Stimulated activated CD4-positive, alpha-beta T cell treated with anti-CD3 and anti-CD28 coated beads, Interleukin-4, amount 100 ng/mL, for 48 hours (primary cell): ENCODE data around the gene MCF2L.
"Not testable (repeated sequence)": the region's sequence is repeated elsewhere in the genome, so short reads cannot be mapped to it uniquely, and the experiment has no call there.

Source experiments
- DNase-seq, 2 donors: peaks; one replicate each; pipeline ENCODE4 v3.0.0-alpha.2; 2020; ENCODE audit warnings: low read depth in 2 of 2

MCF2L gene

DNA sequence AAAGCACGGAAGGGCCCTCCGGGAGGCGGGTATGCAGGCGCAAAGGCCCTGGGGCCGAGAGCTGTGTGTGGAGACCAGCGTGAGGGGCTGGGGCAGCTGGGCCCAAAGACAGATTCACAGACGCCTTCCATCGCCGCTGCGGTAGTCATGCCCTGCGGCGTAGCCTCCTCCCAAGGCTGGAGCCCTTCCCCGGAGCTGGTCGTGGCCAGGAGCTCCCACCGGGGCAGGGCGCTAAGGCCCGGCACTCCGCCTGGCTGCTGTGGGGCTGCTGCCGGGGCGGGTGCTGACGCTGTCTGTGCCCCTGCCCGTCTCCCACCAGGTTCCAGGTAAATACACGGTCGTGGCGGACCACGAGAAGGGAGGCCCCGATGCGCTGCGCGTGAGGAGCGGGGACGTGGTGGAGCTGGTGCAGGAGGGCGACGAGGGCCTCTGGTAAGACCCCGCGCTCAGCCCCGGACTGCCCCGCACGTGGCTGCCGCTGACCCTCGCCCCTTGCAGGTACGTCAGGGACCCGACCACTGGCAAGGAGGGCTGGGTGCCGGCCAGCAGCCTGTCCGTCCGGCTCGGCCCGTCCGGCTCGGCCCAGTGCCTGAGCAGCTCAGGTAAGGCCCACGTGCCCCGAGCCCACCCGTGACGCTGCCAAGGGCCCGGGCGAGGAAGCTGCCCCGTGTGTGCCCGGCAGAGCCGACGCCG lies 127.2 kb downstream of the MCF2L start:
- no peak for DNase-seq

DNA sequence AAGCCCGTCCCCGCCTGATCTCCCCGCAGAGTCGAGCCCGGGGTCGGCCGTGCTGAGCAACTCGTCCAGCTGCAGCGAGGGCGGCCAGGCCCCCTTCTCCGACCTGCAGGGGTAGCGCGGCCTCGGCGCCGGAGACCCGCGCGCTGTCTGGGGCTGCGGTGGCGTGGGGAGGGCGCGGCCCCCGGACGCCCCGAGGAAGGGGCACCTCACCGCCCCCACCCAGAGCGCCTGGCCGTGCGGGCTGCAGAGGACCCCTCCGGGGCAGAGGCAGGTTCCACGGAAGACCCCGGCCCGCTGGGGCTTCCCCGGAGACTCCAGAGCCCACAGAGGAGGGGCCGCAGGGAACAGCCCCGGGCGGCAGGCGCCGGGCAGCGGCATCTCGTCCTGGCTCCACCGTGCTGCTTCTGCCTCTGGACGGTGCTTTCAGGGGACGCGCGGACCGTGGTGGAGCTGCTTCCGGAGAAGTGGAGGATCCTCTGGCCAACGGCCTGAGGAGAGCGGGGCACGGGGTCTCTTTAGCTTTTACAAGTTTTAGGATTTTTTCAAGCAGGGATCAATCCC lies 127.8 kb downstream of the MCF2L start:
- DNase-seq, result no peak

- no peak for DNase-seq
Measured at GRCh38 chr13:113097651-113098050, 128.6 kb downstream of the MCF2L start.

DNA sequence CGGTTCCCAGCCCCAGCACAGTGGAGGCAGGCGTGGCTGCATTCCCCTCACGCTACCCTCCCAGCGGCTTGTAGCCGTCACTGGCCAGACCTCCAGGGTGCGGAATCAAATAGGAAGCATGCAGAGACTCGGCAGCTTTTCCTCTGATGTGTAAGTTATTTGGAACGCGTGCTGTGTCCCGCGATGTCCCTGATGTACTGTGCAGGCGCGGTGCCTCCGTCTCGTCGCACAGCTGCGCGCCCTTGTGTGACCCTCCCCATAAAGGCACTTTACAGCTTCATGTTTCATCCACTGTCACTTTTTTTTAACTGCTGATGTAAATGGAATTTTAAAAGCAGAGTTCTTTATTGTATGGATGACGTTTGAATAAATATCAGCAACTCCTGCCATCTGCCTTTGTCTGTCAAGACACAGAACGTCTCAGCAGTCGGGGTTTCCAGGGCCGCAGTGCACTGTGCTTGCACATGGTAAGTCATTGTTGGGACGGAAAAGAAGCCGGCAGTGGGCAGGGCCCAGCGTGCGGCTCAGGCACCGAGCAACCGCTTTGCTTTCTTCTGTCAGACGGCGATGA lies 129.2 kb downstream of the MCF2L start:
- DNase-seq, result no peak

GRCh38 chr13:113099142-113099541 lies 130.1 kb downstream of the MCF2L start:
- DNase-seq, result no peak

DNA sequence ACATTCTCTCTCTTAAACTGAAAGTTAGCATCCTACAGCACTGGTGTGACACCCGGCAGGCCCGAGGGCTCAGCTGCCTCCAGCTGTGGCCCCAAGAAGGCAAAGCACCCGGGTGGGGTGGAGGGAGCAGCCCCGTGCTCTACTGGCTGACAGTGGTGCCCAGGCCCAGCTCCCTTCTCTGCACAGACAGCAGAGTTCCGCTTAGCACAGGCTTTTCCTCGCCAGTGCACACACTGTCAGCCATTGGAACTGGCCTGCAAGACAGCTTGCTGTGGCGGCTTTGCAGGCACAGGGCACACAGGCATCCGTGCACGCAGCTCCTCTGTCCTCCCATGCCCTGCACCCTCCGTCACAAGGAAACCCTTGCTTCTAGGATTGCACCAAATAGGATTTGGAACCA lies 133.3 kb downstream of the MCF2L start:
- DNase-seq, result not testable (repeated sequence)

DNA sequence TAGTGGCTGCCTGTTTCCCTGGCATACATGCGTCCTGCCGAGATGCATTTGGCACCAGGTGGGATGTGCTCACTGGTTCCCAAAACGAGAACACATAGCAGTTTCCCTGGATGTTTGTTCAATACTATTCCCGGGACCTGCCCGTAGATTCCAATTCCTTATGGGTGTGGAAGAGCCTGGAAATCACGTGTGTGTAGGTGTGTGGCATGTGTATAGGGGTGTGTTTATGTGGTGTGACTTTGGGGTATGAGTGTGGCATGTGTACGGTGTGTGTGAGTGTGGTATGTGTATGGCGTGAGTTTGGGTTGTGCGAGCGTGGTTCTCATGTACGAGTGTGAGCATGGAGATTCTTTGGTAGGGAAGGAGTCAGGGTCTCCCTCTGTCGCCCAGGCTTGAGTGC lies 133.7 kb downstream of the MCF2L start:
- DNase-seq, result no peak

DNA sequence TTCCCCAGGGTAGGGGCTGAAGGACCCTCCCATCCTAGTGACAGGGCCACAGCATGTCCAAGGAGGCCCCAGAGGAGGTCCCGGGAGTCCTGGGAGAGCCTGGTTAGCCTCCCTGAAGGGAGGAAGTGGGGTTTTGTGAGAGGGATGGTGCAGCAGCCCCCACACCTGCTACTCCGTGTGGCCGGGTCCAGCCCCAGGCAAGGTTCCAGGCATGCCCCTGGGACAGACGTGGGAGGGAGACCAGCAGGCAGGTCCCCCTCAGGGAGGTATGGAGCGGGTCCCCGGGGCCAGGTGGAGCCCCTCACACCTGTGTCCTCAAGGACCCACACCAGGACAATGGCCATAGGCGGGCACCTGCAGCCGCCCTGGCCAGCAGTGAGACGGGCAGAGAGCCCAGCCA lies 134.6 kb downstream of the MCF2L start:
- no peak for DNase-seq

DNA sequence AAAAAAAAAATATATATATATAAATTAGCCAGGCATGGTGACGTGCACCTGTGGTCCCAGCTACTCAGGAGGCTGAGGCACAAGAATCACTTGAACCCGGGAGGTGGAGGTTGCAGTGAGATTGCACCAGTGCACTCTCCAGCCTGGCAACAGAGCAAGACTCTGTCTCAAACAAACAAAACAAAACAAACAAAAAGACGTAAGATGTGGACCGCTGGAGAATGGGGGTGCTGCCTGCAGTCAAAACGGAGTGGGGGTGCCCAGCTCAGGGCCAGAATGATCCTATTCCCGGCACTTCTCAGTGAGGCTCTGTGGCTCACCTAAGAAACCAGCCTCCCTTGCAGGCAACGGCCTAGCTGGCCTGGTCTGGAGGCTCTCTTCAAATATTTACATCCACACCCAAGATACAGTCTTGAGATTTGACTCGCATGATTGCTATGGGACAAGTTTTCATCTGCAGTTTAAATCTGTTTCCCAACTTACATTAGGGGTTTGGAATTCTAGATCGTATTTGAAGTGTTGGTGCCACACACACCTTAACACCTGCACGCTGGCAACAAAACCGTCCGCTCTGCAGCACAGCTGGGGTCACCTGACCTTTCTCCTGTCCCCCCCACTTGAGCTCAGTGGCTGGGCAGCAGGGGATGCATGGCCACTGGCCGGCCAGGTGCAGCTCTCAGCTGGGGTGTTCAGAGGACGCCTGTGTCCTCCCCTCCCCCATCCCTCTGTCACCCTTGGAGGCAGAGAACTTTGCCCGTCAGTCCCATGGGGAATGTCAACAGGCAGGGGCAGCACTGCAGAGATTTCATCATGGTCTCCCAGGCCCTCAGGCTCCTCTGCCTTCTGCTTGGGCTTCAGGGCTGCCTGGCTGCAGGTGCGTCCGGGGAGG lies 136.3 kb downstream of the MCF2L start, which contains the start of gene F7:
TSS of gene F7 (plus strand) at position 760 of the 889 bp plus-strand sequence. CDS start at position 811, 51 bp downstream.
- DNase-seq, result no peak

DNA sequence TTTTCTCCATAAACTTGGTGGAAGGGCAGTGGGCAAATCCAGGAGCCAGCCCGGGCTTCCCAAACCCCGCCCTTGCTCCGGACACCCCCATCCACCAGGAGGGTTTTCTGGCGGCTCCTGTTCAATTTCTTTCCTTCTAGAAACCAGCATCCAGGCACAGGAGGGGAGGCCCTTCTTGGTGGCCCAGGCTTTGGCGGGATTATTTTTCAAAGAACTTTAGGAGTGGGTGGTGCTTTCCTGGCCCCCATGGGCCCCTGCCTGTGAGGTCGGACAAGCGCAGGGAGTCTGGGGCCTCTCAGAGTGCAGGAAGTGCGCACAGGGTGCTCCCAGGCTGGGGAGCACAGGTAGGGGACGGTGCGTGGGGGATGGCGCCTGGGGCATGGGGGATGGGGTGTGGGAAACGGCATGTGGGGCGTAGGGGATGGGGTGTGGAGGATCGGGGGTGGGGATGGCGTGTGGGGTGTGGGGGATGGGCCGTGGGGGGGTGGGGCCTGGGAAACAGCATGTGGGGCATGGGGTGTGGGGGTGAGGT lies 137.0 kb downstream of the MCF2L start:
- DNase-seq, result no peak

DNA sequence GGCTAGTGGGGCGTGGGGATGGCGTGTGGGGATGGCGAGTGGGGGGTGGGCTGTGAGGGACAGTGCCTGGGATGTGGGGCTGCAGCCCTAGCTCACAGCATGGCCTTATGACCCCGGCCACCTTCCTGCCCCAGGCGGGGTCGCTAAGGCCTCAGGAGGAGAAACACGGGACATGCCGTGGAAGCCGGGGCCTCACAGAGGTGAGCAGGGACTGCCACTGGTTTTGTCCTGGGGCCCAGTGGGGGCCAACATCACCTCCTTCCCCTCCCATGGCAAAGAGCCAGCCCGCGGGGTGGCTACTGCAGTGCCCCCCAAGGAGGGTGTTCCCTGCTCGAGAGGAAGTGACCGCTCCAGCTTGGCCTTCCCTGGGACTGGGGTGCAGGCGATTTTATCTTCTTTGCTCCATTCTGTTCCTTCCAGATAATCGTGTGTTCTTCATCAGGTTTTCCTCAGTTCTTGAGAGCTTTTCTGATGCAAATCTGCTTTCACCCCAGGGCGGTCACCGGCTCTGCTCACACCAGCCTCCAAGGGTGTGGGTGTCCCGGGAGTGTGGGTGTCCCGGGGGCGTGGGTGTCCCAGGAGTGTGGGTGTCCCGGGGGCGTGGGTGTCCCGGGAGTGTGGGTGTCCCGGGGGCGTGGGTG lies 137.8 kb downstream of the MCF2L start:
- DNase-seq, result no peak

- DNase-seq, result not testable (repeated sequence)
Measured at GRCh38 chr13:113108521-113108920, 139.5 kb downstream of the MCF2L start.

DNA sequence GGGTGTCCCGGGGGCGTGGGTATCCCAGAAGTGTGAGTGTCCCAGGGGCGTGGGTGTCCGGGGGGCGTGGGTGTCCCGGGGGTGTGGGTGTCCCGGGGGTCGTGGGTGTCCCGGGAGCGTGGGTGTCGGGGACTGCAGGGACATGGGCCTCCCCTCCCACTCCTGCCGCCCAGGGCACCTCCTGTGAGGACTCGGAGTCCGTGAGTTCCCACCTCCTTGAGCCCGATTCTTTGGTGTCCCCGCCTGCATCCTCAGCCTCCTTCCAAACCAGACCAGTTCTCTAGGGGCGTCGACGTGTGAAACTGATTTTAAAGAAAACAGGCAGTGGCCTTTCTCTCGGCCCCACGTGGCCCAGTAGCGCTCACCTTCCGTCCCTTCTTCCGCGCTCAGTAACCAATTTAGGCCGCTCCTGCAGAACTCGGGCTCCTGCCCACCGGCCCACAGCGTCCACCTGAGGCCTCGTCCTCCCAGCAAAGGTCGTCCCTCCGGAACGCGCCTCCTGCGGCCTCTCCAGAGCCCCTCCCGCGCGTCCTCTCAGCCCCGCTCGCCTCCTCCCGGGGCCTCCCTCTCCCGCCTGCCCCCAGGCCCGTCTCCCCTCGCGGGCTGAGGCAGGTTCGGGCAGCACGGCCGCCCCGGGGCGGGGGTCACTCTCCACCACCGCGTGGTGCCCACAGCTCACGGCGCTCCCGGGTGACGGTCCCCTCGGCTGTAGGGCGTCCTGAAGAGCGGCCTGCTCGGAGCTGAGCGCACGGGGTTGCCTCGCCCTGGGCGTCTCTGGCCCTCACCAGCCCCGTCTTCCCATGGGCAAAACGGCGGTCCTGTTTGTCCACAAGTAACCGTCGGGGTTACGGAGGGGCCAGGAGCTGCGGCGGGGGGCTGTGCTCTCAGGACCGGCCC lies 140.4 kb downstream of the MCF2L start:
- DNase-seq, result no peak

- DNase-seq, result no peak
Measured at GRCh38 chr13:113110048-113110851, 141.2 kb downstream of the MCF2L start.

DNA sequence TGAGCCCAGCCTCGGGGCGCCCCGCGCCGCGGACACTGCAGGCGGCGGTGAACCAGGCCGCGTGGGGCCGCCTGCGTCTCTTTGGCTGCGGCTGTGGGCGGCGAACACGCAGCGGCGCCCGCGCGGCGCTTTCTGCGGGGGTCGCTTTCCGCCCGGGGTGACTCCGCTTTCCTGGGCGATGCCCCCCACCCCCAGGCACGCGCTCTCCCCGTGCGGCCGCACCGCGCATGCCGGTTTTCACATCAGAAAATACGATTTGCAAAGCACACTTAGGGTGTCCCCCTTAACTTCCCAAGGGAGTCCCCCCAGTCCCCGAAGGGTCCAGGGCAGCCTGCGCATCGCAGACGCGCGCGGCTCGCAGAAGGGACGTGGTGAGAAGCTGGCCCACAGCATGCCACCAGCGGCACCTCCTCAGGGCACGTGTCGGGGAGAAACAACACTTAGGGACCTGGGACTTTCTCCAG lies 141.9 kb downstream of the MCF2L start:
- no peak for DNase-seq

- DNase-seq, result not testable (repeated sequence)
Measured at GRCh38 chr13:113111821-113112220, 142.8 kb downstream of the MCF2L start.

DNA sequence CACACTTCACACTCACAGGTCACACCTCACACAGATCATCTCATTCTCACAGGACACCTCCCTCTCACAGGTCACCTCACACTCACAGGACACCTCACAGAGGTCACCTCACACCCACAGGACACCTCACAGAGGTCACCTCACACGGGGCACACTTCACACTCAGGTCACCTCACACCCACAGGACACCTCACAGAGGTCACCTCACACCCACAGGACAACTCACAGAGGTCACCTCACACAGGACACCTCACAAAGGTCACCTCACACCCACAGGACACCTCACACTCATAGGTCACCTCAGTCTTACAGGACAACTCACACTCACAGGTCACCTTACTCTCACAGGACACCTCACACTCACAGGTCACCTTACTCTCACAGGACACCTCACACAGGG lies 143.5 kb downstream of the MCF2L start:
- DNase-seq, result not testable (repeated sequence)

GRCh38 chr13:113112893-113113845 lies 144.2 kb downstream of the MCF2L start:
- no peak for DNase-seq
